HepG2 (cell line): Measurements from ENCODE around the gene ELFN1. TPM values are rescaled to one million over a fixed set of nuclear protein-coding genes. Genes with fewer than 3 reads are reported as not detected.

Source experiments
- ARNT2 ChIP-seq: sonication (generic); formaldehyde crosslinking; IDR thresholded peaks from 2 replicates; pipeline ENCODE4 v1.8.0; 2022; ENCODE audit warnings: mild to moderate bottlenecking, low read depth, missing genetic modification reagents, moderate library complexity
- DMAP1 ChIP-seq: IDR thresholded peaks from 2 replicates; pipeline ENCODE4 v1.6.1; 2016
- HDAC2 ChIP-seq: sonication (generic); formaldehyde crosslinking; IDR thresholded peaks from 2 replicates; pipeline ENCODE4 v1.4.0; 2020; ENCODE audit warnings: missing genetic modification reagents
- HDAC6 ChIP-seq: fragments of 200-600 bp; sonication (generic); IDR thresholded peaks from 2 replicates; pipeline ENCODE4 v1.7.0; 2017; ENCODE audit warnings: mild to moderate bottlenecking, antibody characterized with exemption, low read length, low read depth
- JDP2 ChIP-seq: sonication (generic); formaldehyde crosslinking; IDR thresholded peaks from 2 replicates; pipeline ENCODE4 v1.8.1; 2022; ENCODE audit warnings: missing genetic modification reagents, borderline replicate concordance
- NRL ChIP-seq: sonication (generic); formaldehyde crosslinking; IDR thresholded peaks from 2 replicates; pipeline ENCODE4 v1.5.0; 2020; ENCODE audit warnings: missing genetic modification reagents, mild to moderate bottlenecking, moderate library complexity, borderline replicate concordance
- POLR2G ChIP-seq: fragments of 200-400 bp; formaldehyde crosslinking; IDR thresholded peaks from 2 replicates; pipeline ENCODE4 v1.6.1; 2018; ENCODE audit warnings: mild to moderate bottlenecking, low read depth, low read length, moderate library complexity
- RNF2 ChIP-seq: fragments of 450-650 bp; conservative IDR thresholded peaks from 2 replicates; pipeline ENCODE4 v1.6.1; 2016; ENCODE audit warnings: low read depth
- SUZ12 ChIP-seq: fragments of 150-350 bp; IDR thresholded peaks from 2 replicates; pipeline ENCODE4 v1.6.1; 2014; ENCODE audit warnings: low read depth, low read length
- SYNCRIP ChIP-seq: fragments of 200-400 bp; formaldehyde crosslinking; IDR thresholded peaks from 2 replicates; pipeline ENCODE4 v1.6.1; 2018; ENCODE audit warnings: mild to moderate bottlenecking, low read depth, low read length; ENCODE audit not compliant: insufficient read depth
- TSC22D2 ChIP-seq: sonication (generic); formaldehyde crosslinking; IDR thresholded peaks from 2 replicates; pipeline ENCODE4 v1.5.1; 2020; ENCODE audit warnings: missing genetic modification reagents, mild to moderate bottlenecking, borderline replicate concordance
- ZKSCAN8 ChIP-seq: IDR thresholded peaks from 2 replicates; pipeline ENCODE4 v1.6.1; 2016; ENCODE audit warnings: borderline replicate concordance, missing genetic modification reagents, missing compliant biosample characterization
- ZNF350 ChIP-seq: sonication (generic); formaldehyde crosslinking; IDR thresholded peaks from 2 replicates; pipeline ENCODE4 v1.4.0; 2020; ENCODE audit warnings: mild to moderate bottlenecking, low read depth, missing genetic modification reagents, borderline replicate concordance
- ZNF451 ChIP-seq: sonication (generic); formaldehyde crosslinking; IDR thresholded peaks from 2 replicates; pipeline ENCODE4 v1.5.0; 2020; ENCODE audit warnings: mild to moderate bottlenecking, missing genetic modification reagents
- ZNF510 ChIP-seq: sonication (generic); formaldehyde crosslinking; IDR thresholded peaks from 2 replicates; pipeline ENCODE4 v1.4.0; 2020; ENCODE audit warnings: low read depth, mild to moderate bottlenecking, missing genetic modification reagents
- ZNF546 ChIP-seq: sonication (generic); formaldehyde crosslinking; conservative IDR thresholded peaks from 2 replicates; pipeline ENCODE4 v1.8.1; 2023; ENCODE audit warnings: mild to moderate bottlenecking, missing genetic modification reagents
- ZNF607 ChIP-seq: sonication (generic); formaldehyde crosslinking; IDR thresholded peaks from 2 replicates; pipeline ENCODE4 v1.5.1; 2020; ENCODE audit warnings: missing genetic modification reagents, mild to moderate bottlenecking, borderline replicate concordance
- ZNF737 ChIP-seq: sonication (generic); formaldehyde crosslinking; IDR thresholded peaks from 2 replicates; pipeline ENCODE4 v1.5.0; 2020; ENCODE audit warnings: missing genetic modification reagents, mild to moderate bottlenecking, borderline replicate concordance
- ZNF749 ChIP-seq: sonication (generic); formaldehyde crosslinking; IDR thresholded peaks from 2 replicates; pipeline ENCODE4 v1.8.0; 2022; ENCODE audit warnings: mild to moderate bottlenecking, missing genetic modification reagents, moderate library complexity, borderline replicate concordance
- polyA plus RNA-seq, 8 experiments: library from polyadenylated mRNA; depleted of rRNA in 3 of 8; stranded (reverse) in 7 of 8; unstranded in 1 of 8; fragments of >200 nt; fragmentation: Illumina TruSeq in 4 of 8; extraction: Trizol in 4 of 8; gene quantifications; 2 replicates each; pipeline versions ENCODE4 v1.2.1 to v1.2.3, GENCODE V29; 2011 to 2016; ENCODE audit warnings: low read depth in 4 of 8, missing spikeins in 1 of 8, mixed read lengths in 1 of 8; ENCODE audit not compliant: insufficient read depth in 1 of 8
- total RNA-seq, 5 experiments: library from RNA; depleted of rRNA; stranded (reverse); fragments of >200 nt; fragmentation: Illumina TruSeq; extraction: Trizol; gene quantifications; 2 replicates each; pipeline ENCODE4 v1.2.3, GENCODE V29; 2016; ENCODE audit warnings: low read depth in 1 of 5
- TF ChIP-seq, protein P1 (sequence below): sonication (generic); formaldehyde crosslinking; IDR thresholded peaks from 2 replicates; pipeline ENCODE4 v1.4.0; 2020; ENCODE audit warnings: missing genetic modification reagents
- TF ChIP-seq, protein P2 (sequence below): sonication (generic); formaldehyde crosslinking; IDR thresholded peaks from 2 replicates; pipeline ENCODE4 v1.9.0; 2021; ENCODE audit warnings: missing genetic modification reagents, borderline replicate concordance
- TF ChIP-seq, protein P3 (sequence below): sonication (generic); formaldehyde crosslinking; IDR thresholded peaks from 2 replicates; pipeline ENCODE4 v1.4.0; 2020; ENCODE audit warnings: missing genetic modification reagents
- TF ChIP-seq, protein P4 (sequence below): sonication (generic); formaldehyde crosslinking; IDR thresholded peaks from 2 replicates; pipeline ENCODE4 v1.5.1; 2020; ENCODE audit warnings: missing genetic modification reagents, mild to moderate bottlenecking, borderline replicate concordance

ELFN1 gene
- total and polyA plus RNA-seq, 2 of the 13 experiments (the other 11 are each of a cell fraction or from before 2014, with no cell fraction given): 0.13 to 0.18 TPM

DNA sequence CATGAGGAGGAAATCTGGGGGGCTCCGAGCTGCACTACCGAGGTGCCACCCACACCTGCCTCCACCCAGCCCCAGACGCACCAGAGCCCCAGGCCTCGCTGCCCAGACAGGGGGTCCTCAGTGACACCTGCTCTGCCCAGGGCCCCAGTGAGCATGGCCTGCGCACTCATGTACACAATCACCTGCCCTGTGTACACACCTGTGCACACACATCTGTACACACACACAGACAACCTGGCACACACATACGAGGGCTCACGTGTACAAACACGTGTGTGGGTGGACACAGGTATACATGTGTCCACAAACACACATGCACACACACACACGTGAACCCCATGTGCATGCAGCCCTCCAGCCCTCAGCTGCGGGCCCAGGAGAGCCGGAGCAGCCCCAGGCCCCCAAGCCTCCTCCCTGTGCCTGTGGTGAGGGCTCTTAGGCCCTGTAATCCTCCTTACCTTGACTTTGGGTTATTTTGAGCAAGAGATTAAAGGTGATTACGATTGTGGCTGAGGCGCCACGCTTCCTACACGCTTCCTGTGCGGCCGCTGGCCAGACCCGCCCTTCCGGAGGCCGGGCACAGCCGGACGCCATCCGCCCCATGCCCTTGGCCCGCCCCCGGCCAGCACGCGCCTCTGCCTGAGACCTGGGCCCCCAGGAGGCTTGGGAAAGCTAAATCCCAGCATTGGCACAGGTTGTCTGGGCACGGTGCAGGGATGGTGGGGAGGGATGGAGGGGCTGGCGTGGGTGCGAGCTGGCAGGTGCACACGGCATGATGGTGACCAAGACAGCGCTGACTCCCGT is 71.9 kb downstream of the ELFN1 start (continued):
- TF ChIP-seq, protein P1, sequence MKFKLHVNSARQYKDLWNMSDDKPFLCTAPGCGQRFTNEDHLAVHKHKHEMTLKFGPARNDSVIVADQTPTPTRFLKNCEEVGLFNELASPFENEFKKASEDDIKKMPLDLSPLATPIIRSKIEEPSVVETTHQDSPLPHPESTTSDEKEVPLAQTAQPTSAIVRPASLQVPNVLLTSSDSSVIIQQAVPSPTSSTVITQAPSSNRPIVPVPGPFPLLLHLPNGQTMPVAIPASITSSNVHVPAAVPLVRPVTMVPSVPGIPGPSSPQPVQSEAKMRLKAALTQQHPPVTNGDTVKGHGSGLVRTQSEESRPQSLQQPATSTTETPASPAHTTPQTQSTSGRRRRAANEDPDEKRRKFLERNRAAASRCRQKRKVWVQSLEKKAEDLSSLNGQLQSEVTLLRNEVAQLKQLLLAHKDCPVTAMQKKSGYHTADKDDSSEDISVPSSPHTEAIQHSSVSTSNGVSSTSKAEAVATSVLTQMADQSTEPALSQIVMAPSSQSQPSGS (CRISPR knock-in tag): 0 out of 2 replicates have a peak, but pooled peaks have one; percentile 27
- TF ChIP-seq HDAC2 (CRISPR knock-in tag) (peak; percentile 42), RNF2 (peak; percentile 48; the same call in 1 of the 2 replicates), ZNF510 (CRISPR knock-in tag) (0 out of 2 replicates have a peak, but pooled peaks have one; percentile 88), HDAC6 (no peak), ZNF451 (CRISPR knock-in tag) (no peak), JDP2 (CRISPR knock-in tag) (no peak), NRL (CRISPR knock-in tag) (peak; percentile 67; the same call in 1 of the 2 replicates), ZNF737 (no peak), ARNT2 (peak; percentile 58; the same call in 1 of the 2 replicates), SYNCRIP (no peak), DMAP1 (CRISPR knock-in tag) (peak; percentile 72; the same call in 1 of the 2 replicates), ZNF546 (CRISPR knock-in tag) (0 out of 2 replicates have a peak, but pooled peaks have one; percentile 31), ZNF607 (CRISPR knock-in tag) (peak; percentile 25; the same call in 1 of the 2 replicates), ZKSCAN8 (CRISPR knock-in tag) (no peak), ZNF749 (CRISPR knock-in tag) (peak; percentile 87; the same call in 1 of the 2 replicates), ZNF350 (peak; percentile 51; the same call in 1 of the 2 replicates), POLR2G (peak; percentile 62), SUZ12 (no peak), TSC22D2 (CRISPR knock-in tag) (no peak)
- TF ChIP-seq, protein P2, sequence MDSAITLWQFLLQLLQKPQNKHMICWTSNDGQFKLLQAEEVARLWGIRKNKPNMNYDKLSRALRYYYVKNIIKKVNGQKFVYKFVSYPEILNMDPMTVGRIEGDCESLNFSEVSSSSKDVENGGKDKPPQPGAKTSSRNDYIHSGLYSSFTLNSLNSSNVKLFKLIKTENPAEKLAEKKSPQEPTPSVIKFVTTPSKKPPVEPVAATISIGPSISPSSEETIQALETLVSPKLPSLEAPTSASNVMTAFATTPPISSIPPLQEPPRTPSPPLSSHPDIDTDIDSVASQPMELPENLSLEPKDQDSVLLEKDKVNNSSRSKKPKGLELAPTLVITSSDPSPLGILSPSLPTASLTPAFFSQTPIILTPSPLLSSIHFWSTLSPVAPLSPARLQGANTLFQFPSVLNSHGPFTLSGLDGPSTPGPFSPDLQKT: no peak
- TF ChIP-seq, protein P3, sequence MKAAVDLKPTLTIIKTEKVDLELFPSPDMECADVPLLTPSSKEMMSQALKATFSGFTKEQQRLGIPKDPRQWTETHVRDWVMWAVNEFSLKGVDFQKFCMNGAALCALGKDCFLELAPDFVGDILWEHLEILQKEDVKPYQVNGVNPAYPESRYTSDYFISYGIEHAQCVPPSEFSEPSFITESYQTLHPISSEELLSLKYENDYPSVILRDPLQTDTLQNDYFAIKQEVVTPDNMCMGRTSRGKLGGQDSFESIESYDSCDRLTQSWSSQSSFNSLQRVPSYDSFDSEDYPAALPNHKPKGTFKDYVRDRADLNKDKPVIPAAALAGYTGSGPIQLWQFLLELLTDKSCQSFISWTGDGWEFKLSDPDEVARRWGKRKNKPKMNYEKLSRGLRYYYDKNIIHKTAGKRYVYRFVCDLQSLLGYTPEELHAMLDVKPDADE (CRISPR knock-in tag): no peak
- TF ChIP-seq, protein P4, sequence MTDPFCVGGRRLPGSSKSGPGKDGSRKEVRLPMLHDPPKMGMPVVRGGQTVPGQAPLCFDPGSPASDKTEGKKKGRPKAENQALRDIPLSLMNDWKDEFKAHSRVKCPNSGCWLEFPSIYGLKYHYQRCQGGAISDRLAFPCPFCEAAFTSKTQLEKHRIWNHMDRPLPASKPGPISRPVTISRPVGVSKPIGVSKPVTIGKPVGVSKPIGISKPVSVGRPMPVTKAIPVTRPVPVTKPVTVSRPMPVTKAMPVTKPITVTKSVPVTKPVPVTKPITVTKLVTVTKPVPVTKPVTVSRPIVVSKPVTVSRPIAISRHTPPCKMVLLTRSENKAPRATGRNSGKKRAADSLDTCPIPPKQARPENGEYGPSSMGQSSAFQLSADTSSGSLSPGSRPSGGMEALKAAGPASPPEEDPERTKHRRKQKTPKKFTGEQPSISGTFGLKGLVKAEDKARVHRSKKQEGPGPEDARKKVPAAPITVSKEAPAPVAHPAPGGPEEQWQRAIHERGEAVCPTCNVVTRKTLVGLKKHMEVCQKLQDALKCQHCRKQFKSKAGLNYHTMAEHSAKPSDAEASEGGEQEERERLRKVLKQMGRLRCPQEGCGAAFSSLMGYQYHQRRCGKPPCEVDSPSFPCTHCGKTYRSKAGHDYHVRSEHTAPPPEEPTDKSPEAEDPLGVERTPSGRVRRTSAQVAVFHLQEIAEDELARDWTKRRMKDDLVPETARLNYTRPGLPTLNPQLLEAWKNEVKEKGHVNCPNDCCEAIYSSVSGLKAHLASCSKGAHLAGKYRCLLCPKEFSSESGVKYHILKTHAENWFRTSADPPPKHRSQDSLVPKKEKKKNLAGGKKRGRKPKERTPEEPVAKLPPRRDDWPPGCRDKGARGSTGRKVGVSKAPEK: no peak
